NK-92 (cell line): ENCODE data around the gene APOC3.

ENCODE experiments used
- DNase-seq: peaks from one replicate; lab custom pipeline; 2025; ENCODE audit not compliant: unreplicated experiment; lab: John Stamatoyannopoulos, UW

APOC3 gene

DNA sequence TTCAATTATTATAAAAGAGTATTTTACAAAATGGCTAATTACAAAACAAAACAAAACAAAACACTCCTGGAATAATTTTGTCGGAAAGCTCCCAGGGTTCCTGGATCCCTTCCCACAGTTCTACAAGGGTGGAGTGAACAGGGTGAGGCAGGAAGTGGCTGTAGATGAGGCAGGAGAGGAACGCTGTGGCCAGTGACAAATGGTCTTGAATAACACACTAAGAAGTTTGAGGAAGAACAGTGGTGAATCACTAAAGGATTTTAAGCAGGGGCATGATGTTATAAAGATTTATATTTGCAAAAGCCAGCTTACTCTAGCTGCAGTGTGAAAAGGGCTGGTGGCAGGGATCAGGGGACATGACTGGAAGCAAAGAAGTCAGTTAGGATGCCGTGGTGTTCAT lies 41.5 kb downstream of the APOC3 start:
- no peak for DNase-seq

DNA sequence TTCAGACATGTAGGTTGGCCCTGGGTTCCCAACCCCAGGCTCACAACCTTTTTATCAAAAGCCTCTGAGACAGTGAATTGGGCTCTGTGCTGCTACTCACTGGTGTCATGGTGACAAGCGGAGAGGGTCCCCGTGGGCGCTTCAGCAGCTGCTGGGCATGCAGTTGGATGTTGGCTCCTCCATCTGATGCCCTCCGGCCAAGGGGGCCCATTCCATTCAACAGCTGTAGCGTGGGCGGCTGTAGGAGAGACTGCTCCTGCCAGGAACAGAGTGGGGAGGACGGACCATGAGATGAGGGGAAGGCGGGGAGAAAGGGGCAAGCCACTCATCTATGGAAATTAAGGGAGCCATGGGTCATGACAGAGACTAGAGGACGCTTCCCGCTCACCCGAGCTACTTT lies 43.7 kb downstream of the APOC3 start:
- DNase-seq, result no peak

DNA sequence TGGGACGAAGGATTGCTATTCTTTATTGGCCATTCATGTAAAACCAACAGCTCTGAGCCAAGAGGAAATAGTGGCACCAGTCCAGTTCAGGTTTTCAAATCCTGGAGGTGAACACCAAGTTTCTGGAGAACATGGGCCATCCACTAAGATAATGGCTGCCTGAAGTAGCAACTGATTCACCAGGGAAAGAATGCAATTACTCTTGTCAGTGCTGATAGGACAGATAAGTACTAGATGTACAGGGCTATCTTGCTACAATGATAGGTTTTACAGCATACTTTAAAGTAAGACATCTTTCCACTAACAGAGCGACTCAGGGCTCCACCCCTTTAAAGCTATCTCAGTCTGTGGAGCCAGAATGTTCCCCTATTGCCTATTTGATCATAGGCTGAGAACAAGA lies 44.5 kb downstream of the APOC3 start:
- DNase-seq, result no peak

DNA sequence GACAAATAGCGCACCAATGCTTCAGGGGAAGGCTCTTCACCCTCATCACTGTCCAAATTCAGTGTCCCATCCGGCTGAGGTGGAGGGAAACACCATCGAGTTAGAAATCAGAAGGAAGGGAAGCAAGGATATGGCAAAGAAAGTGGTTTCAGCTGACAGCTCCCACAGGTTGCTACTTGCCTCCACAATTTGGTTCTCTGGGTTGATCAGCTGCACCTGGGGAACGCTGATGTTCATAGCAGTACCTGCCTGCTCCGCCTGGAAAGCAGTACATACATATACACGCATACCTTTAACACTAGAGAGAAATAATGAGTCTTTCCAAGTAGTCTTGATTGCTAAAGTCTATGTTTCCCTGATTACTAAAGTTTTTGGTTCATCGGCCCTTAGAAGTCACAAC lies 45.5 kb downstream of the APOC3 start:
- DNase-seq, result no peak

DNA sequence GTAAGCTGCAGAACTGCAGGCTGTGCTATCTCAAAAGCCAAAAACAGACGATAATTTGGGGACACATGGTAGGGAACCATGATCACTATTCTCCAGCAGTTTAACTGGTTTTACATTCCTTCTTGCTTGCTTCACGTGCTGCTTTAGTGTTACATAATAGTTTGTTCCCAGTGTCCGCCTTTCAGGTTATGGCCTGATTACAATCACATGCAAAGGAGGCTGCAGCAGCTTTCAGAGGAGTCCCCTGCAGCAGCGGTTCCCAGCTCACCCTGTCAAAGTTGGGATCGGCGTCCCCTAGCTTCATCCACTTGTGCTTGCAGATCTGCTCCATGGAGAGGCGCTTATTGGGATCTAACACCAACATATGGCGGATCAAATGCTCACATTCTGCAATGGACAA lies 46.9 kb downstream of the APOC3 start:
- DNase-seq, result no peak

DNA sequence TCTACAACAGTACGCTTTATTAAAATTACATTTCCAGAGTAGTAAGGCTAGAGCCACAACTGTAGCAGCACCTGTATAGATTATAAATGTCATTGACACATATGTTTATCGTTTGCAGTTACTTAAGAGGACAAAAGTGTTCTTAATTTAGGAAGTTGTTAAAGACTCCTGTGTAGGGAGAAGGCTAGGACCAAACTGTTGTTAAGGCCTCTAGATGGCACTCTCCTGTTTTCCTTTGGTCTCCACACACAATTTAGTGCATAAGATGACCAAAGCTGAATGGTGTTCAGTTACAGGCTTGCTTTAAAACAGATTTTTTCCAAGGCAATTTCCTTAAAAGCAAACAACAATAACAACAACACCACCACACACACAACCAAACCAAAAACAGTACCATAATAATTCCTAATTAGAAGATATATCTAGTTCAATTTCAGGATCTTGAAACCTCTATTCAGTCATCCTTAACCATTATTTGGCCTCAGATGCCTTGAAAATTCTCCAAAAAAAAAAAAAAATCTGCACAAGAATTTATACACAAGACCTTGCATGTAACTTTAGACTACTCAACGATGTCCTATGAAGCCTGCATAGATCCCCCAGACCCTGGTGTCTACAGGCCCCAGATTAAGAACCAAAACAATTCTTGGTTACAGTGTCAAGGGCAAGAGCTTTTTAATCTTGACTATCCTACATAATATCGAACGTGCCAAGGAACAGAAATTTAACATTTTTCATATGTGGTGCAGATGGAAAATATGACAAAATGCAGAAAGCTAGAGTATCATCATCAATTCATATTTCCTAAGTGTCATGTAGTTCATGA lies 50.3 kb downstream of the APOC3 start:
- DNase-seq, result no peak

DNA sequence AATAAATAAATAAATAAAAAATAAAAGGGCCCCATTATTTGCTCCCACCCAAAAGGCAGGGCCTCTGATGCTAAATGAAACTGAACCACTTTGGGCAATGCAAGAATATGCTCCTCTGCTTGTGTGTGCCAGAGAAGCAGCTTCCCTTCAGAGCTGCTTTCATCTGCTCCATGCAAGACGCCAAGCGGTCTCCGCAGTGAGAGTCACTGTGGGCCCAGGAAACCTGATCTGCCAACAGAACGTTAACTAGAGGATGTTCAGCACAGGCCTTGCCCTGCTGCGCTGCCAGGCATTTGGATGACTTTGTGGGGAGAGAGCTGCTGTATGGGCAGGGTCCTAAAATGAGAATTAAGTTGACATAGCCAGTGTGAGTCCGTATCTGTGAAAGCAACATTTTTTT lies 51.4 kb downstream of the APOC3 start:
- DNase-seq, result no peak

DNA sequence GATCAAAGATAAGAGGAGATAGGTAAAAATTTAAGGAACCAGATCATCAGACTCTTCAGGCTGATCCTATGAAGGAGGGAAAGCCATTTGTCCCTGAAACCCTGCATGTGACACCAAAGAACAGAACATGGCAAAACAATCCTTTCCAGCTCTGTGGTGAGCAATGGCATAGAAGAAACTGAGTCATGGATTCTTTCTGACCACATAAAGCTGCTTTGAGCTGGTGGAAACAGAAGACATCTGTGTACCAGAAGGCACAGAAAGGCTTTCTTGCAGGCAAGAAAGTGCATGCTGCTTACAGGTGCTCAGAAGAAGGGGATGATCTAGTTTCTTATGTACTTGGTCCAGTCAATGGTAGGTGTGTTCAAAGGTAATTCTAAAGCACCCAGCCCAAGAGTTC lies 52.7 kb downstream of the APOC3 start:
- DNase-seq, result no peak
